GM18511 (cell line): ENCODE measurements around the gene SAPCD2.
A peak's percentile ranks its signal among the peaks of the same experiment; 100 is the strongest.
"Not testable (repeated sequence)": the region's sequence is repeated elsewhere in the genome, so short reads cannot be mapped to it uniquely, and the experiment has no call there.

Source experiments
- ATAC-seq: cut with Tn5 transposase; IDR thresholded peaks from one replicate; pipeline ENCODE4 v1.9.1; 2021; ENCODE audit warnings: mild to moderate bottlenecking, moderate library complexity; ENCODE audit not compliant: unreplicated experiment

Gene SAPCD2

GRCh38 chr9:137034039-137034708 lies 36.2 kb downstream of the SAPCD2 start:
- ATAC-seq, result no peak

GRCh38 chr9:137033481-137033880 lies 36.9 kb downstream of the SAPCD2 start:
- not testable (repeated sequence) for ATAC-seq

DNA sequence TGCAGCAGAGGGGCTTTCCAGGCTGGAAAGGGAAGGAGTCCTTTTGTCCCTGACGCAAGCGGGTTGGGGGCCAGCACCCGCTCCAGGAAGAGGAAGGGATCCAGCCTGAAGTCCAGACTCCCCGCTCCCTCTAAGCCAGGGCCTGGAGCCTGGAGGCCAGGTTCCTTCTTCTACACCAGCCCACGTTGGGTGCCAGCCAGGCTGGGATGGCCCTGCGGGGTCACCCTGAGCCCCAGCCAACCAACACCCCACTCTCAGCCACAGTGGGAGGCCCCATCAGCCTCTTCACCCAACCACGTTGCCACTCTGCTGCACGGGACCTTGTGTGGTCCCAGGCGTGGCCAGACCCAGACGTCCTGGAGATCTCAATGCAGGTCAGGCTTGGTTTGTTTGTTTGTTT lies 37.5 kb downstream of the SAPCD2 start:
- ATAC-seq, result no peak

GRCh38 chr9:137031904-137032640 lies 38.3 kb downstream of the SAPCD2 start, which contains the start of gene FUT7:
Gene FUT7, minus strand, starts transcription at chr9:137032088. Its CDS starts 97 bp downstream, at chr9:137031991.
- no peak for ATAC-seq

- no peak for ATAC-seq
Observed at GRCh38 chr9:137030538-137031527, 39.5 kb downstream of the SAPCD2 start.

DNA sequence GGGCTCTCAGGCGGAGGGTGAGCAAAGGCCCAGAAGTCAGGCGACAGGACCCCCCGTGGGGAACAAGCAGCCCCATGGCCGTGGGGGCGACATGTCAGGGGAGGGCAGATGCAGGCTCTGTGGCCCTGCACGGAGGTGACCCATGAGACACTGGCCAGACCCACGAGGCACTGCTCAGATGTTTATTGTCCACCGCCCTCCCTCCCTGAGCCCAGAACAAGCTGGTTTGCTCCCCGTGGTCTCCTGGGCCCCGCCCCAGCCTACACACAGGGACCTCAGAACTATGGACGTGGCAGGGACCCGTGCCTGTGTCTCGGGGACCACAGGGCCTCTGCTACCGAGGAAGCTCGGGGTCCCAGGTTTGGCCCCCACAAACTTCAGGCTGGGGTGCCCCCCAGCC lies 40.4 kb downstream of the SAPCD2 start:
- ATAC-seq, result no peak

DNA sequence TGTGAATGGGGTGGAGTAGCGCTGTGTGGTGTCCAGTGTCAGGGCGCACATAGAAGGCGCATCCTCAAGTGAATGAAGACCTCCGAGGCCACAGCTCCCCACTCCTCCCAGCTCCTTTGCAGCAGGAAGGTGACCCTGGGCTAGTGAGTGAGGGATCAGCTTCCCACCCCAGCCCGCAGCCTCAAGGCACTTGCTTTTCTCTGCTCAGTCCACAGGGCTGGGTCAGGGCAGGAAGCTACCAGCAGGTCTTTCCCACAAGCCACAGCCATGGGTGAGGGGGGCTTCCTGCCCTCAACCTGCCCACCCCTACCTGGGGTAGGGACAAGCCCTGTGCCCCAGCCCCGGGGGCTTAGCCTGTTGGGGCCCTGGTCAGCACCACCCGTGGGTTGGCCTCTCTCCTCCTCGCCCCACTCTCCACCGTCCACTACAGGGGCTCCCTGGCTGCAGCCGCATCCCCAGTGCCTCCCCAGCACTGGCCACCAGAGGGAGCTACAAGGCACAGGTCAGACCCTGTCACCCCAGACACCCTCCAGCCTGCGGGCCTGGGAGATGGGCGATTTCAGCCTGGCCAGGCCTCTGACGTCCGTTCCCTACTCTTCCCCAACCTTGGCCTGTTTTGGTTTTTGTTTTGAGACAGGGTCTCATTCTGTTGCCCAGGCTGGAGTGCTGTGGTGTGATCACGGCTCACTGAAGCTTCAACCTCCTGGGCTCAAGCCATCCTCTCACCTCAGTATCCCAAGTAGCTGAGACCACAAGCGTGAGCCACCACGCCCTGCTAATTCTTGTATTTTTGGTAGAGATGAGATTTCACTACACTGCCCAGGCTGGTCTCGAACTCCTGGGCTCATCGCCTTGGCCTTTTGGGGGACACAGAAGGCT lies 41.1 kb downstream of the SAPCD2 start:
- ATAC-seq, result no peak

DNA sequence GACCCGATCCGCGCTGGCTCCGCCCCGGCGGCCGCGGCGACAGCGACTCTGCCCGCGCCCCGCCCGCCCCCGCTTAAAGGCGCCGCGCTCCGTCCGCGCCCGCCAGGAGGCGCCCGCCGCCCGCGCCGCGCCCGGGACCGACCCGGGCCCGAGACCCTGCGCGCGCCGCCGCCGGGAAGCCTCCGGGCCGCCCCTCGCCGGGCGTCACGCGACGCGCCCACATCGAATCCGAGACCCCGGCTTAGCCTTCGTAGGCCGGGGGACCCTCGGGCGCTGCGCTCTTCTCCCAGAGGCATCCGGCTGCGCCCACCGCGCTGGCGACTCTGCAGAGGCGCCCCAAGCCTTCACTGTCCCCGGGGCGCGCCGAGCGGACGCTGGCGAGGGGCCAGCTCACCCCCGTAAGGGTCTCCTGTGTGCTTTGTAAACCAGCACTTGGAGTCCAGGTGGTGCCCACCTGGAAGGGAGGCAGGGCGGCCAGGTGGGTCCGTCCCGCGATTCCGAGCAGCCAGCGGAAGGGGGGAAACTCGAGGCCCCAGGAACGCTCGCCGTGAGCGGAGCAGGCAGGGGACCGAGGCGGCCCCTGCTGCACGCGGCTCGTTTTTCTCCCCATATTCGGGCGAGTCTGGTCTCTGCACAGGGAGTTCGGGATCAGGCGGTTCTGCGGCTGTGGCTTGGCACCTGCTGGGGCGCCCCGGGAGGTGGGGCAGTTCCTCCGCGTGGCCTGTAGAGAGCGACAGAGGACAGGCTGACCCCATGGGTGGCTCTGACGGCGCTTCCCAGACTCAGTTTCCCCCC lies 41.9 kb downstream of the SAPCD2 start:
- peak; percentile 46 for ATAC-seq

GRCh38 chr9:137027369-137028262 lies 42.7 kb downstream of the SAPCD2 start, which contains the start of gene ABCA2:
Gene ABCA2, minus strand, starts transcription at chr9:137028237. Its CDS starts 97 bp downstream, at chr9:137028140.
- no peak for ATAC-seq

DNA sequence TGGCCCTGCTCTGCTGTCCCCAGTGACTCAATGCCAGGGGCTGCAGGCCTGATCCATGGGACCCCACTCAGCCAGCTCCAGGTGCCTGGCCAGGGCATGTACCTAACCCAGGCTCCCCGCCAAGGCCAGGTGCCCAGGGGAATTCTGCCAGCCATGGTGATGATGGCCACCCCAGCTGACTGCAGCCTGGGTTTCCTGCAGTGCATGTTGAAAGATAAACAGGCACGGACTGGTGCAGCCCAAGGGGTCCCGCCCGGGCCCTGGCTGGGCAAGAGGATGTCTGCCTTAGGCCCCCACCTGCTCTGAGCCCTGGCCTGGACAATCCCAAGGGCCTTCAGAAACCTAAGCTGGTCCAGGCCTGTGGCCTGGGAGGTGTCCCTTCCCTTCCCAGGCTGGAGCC lies 43.5 kb downstream of the SAPCD2 start:
- no peak for ATAC-seq

DNA sequence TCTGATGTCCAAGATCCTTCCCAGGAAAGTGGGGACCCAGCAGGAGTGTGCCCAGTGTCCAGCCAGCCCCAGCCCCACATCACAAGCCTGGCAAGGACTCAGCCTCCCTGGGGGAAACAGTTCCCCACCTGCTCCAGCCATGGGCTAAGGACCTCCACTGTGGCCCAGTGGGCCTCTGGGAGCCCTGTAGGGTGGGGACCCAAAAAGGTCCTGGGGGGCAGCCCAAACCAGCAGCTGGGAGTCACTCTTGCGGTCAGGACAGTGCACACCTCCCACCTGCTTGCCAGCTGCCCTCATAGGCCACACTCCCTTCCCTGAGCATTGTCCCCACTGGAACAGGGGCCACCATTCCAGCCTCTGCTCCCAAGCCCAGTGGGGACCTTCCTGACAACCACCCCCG lies 44.0 kb downstream of the SAPCD2 start:
- ATAC-seq, result no peak

DNA sequence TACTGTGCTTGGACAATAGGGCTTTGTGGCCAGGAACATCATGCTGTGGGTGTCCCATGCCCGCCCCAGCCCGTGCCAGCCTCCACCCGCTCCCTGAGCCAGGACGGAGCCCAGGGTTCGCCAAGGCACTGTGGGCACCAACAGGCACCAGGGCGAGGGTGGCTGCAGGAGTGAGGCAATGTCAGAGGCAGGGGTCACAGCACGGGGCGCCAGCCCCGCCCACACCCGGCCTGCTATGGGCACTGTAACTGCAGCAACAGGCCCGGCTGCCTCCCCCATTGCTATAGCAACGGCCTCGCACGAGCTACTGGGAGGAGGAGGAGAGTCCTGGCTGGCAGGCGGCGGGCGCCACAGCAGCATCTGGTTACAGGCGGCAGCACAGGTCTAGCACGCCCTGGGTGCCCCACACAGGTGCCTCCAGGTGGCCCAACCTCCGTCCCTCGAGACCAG lies 44.8 kb downstream of the SAPCD2 start:
- ATAC-seq, result no peak

- ATAC-seq, result no peak
Observed at GRCh38 chr9:137023583-137023991, 46.8 kb downstream of the SAPCD2 start.

DNA sequence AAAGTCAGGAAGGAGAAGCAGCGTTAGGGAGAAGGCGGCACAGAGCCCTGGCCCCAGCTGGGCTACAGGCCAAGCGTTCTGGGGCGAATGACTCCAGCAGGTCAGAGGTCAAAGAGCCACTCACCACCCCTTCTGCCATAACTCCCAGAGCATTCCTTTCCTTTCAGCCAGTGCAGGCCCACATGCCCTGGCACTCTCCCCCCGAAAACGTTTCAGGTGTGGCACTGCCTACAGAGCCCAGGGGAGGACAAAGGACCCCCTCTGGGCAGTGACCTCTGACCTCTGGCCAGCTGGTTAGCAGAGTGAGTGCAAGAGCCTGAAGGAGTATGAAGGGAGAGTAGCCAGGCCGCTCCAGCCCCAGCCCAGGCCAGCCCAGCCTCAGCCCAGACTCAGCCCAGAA lies 47.2 kb downstream of the SAPCD2 start:
- no peak for ATAC-seq

GRCh38 chr9:137022662-137023008 lies 47.7 kb downstream of the SAPCD2 start:
- no peak for ATAC-seq

- ATAC-seq, result no peak
Observed at GRCh38 chr9:137021979-137022661, 48.2 kb downstream of the SAPCD2 start.

GRCh38 chr9:137021568-137021978 lies 48.8 kb downstream of the SAPCD2 start:
- no peak for ATAC-seq
